ENCODE data around the gene EYS. TPM values are rescaled to one million over a fixed set of nuclear protein-coding genes. Genes with fewer than 3 reads are reported as not detected.

Gene EYS
- total RNA-seq, 1 donor from 2014 or later, result not detected

GRCh38 chr6:64049736-64050135 is 1657.3 kb downstream of the EYS start:
- H3K36me3 ChIP-seq (ENCODE audit: control insufficient read depth, insufficient read depth, low read length), result no peaks in the 10 kb centered on the region
- DNase-seq (ENCODE audit: low read depth), result no peak
- no peak for TF ChIP-seq CTCF (IDR thresholded peaks at IDR 0.05; ENCODE audit: insufficient read depth, low read length, poor library complexity, severe bottlenecking)
- no peak overlapping the region for H3K4me3 ChIP-seq (ENCODE audit: low read depth, low read length)
- H3K27me3 ChIP-seq (ENCODE audit: control insufficient read depth, insufficient read depth, low read length), result no peaks in the 10 kb centered on the region

GRCh38 chr6:64046746-64047208 is 1660.2 kb downstream of the EYS start:
- TF ChIP-seq CTCF (IDR thresholded peaks at IDR 0.05; ENCODE audit: insufficient read depth, low read length, poor library complexity, severe bottlenecking), result no peak
- Histone ChIP-seq H3K4me3 (ENCODE audit: low read depth, low read length) (no peak overlapping the region), H3K36me3 (ENCODE audit: control insufficient read depth, insufficient read depth, low read length) (no peaks in the 10 kb centered on the region), H3K27me3 (ENCODE audit: control insufficient read depth, insufficient read depth, low read length) (no peaks in the 10 kb centered on the region)
- DNase-seq (ENCODE audit: low read depth), result no peak

- TF ChIP-seq CTCF (IDR thresholded peaks at IDR 0.05; ENCODE audit: insufficient read depth, low read length, poor library complexity, severe bottlenecking), result no peak
- H3K36me3 ChIP-seq (ENCODE audit: control insufficient read depth, insufficient read depth, low read length), result no peaks in the 10 kb centered on the region
- H3K27me3 ChIP-seq (ENCODE audit: control insufficient read depth, insufficient read depth, low read length), result no peaks in the 10 kb centered on the region
- no peak for DNase-seq (ENCODE audit: low read depth)
- no peak overlapping the region for H3K4me3 ChIP-seq (ENCODE audit: low read depth, low read length)
Measured at GRCh38 chr6:64041373-64041772, 1665.7 kb downstream of the EYS start.

GRCh38 chr6:64040113-64040512 is 1666.9 kb downstream of the EYS start:
- Histone ChIP-seq H3K4me3 (ENCODE audit: low read depth, low read length) (no peak overlapping the region), H3K36me3 (ENCODE audit: control insufficient read depth, insufficient read depth, low read length) (no peaks in the 10 kb centered on the region), H3K27me3 (ENCODE audit: control insufficient read depth, insufficient read depth, low read length) (no peaks in the 10 kb centered on the region)
- DNase-seq (ENCODE audit: low read depth), result no peak
- TF ChIP-seq CTCF (IDR thresholded peaks at IDR 0.05; ENCODE audit: insufficient read depth, low read length, poor library complexity, severe bottlenecking), result no peak

GRCh38 chr6:64037427-64037826 is 1669.6 kb downstream of the EYS start:
- DNase-seq (ENCODE audit: low read depth), result no peak
- Histone ChIP-seq H3K4me3 (ENCODE audit: low read depth, low read length) (no peak overlapping the region), H3K36me3 (ENCODE audit: control insufficient read depth, insufficient read depth, low read length) (no peaks in the 10 kb centered on the region), H3K27me3 (ENCODE audit: control insufficient read depth, insufficient read depth, low read length) (no peaks in the 10 kb centered on the region)
- TF ChIP-seq CTCF (IDR thresholded peaks at IDR 0.05; ENCODE audit: insufficient read depth, low read length, poor library complexity, severe bottlenecking), result no peak

GRCh38 chr6:64034910-64035655 is 1671.9 kb downstream of the EYS start:
- DNase-seq (ENCODE audit: low read depth), result no peak
- TF ChIP-seq CTCF (IDR thresholded peaks at IDR 0.05; ENCODE audit: insufficient read depth, low read length, poor library complexity, severe bottlenecking), result no peak
- Histone ChIP-seq H3K36me3 (ENCODE audit: control insufficient read depth, insufficient read depth, low read length) (no peaks in the 10 kb centered on the region), H3K27me3 (ENCODE audit: control insufficient read depth, insufficient read depth, low read length) (no peaks in the 10 kb centered on the region), H3K4me3 (ENCODE audit: low read depth, low read length) (no peak overlapping the region)

Data from kidney epithelial cell (primary cell).